HK-2 (cell line): Measurements from ENCODE around the gene RIMBP3B.
"Not testable (repeated sequence)": the region's sequence is repeated elsewhere in the genome, so short reads cannot be mapped to it uniquely, and the experiment has no call there.

Source experiments
- DNase-seq: peaks from one replicate; pipeline ENCODE4 v3.0.0-alpha.2; 2018; ENCODE audit not compliant: unreplicated experiment

RIMBP3B gene

GRCh38 chr22:21416375-21416774 is 32.8 kb downstream of the RIMBP3B start:
- DNase-seq: not testable (repeated sequence)

- not testable (repeated sequence) for DNase-seq
Observed at GRCh38 chr22:21417227-21417746, 33.7 kb downstream of the RIMBP3B start, which contains the start of gene HIC2. Gene HIC2 (plus strand): TSS chr22:21417371. CDS start chr22:21442832, 25,461 bp downstream.

- not testable (repeated sequence) for DNase-seq
Observed at GRCh38 chr22:21417853-21418252, 34.3 kb downstream of the RIMBP3B start.

DNA sequence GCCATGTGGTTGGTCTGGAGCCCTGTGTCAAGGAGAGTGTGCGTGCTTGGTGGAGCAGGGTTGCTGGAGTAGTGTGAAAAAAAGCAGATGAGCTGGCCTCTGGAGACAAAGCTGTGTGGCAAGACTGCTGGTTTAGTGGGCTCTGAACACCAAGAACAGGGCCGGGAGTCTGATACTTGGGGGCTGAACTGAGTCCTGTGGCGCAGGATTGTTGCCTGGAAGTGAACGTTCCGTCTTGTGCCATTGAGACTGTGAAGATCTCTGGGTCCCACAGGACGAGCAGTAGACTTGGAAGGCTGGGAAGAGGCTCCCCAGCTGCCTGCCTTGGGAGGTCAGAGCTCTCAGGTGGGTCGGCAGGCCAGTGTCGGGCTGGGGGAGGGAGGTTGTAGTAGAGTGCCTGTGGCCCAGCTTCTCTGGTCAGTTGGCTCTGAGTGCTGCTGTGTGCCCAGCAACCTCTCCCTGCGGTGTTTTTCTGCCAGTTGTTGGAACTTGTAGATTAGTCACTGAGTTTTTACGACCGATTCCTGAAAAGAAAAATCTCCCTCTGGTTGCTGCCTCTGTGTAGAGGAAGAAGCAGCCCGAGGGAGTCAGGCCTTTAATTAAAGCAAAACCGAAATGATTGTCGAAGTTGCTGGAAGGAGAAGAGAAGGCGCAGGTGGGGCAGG is 35.6 kb downstream of the RIMBP3B start:
- not testable (repeated sequence) for DNase-seq

- not testable (repeated sequence) for DNase-seq
Observed at GRCh38 chr22:21420180-21420763, 36.7 kb downstream of the RIMBP3B start.

DNA sequence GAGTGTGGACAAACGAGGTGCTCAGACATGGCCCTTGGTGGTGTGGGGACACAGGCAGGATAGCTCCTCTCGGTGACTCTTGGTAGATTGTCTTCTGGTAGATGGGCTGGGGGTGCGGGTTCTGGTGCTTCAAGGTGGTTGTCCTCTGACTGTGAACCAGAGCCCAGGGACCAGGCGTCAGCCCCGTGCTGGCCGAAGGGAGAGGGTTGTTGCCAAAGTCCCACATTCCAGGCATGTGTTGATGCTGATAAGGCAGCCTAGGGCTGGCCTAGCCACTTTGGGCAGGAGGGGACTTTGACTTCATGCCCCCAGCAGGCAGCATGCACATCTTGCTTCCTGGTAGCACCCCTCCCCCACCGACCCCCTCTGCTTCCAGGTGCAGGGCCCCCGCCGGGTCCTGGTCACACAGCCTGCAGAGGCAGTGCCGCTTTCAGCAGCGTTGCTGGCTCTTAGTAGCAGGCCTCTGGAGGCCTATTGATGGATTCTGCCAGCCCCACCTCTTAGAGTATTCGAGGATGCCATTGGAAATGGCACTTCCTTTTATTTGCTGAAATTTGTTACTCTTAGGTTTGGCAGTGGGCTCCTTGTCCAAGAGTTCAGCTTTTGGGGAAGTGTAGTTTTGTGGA is 40.6 kb downstream of the RIMBP3B start:
- DNase-seq: not testable (repeated sequence)

- not testable (repeated sequence) for DNase-seq
Observed at GRCh38 chr22:21434378-21435233, 51.1 kb downstream of the RIMBP3B start.

GRCh38 chr22:21435998-21436810 is 52.7 kb downstream of the RIMBP3B start:
- not testable (repeated sequence) for DNase-seq

GRCh38 chr22:21438013-21438412 is 54.5 kb downstream of the RIMBP3B start:
- DNase-seq: not testable (repeated sequence)
